A549 (cell line): Measurements from ENCODE around the gene FADS6. TPM values are rescaled to one million over a fixed set of nuclear protein-coding genes. Genes with fewer than 3 reads are reported as not detected.

Experiments
- ATAC-seq, 2 experiments: fragments of 200-7000 bp in 1 of 2; fragments of >200 bp in 1 of 2; cut with Nextera tagmentation in 1 of 2; cut with Tn5 transposase in 1 of 2; 3 replicates each; pipeline versions ENCODE4 v1.8.0 to v1.9.1; 2018 to 2020; ENCODE audit warnings: mild to moderate bottlenecking in 1 of 2, moderate library complexity in 1 of 2
- CTCF ChIA-PET: fragments of 300-600 bp; sonication (Branson Sonifier 250); formaldehyde crosslinking; extraction: SDS; loops from one replicate; lab custom pipeline; 2021; ENCODE audit warnings: antibody characterized with exemption, inconsistent platforms; lab: Yijun Ruan, JAX
- POLR2A ChIA-PET: fragments of 350-600 bp; formaldehyde crosslinking; extraction: SDS; loops from one replicate; lab custom pipeline; 2021; ENCODE audit warnings: antibody characterized with exemption, inconsistent platforms; lab: Yijun Ruan, JAX
- DNase-seq, 2 experiments: peaks; one replicate each; pipeline versions ENCODE4 v3.0.0 to v3.0.0-alpha.2; 2011 to 2016; ENCODE audit warnings: low read depth in 1 of 2, low spot score in 1 of 2
- FAIRE-seq: peaks from 2 replicates; lab custom pipeline; 2011; peaks lifted over from hg19 to GRCh38; lab: Jason Lieb, UNC
- H3K27ac ChIP-seq, 2 experiments: fragments of >200 bp; sonication (Bioruptor Twin); formaldehyde crosslinking; 3 replicates each; pipeline ENCODE4 v1.5.1; 2016 to 2017
- H3K4me1 ChIP-seq: fragments of >200 bp; sonication (Bioruptor Twin); formaldehyde crosslinking; 3 replicates; pipeline ENCODE4 v1.6.1; 2016
- H3K4me2 ChIP-seq: fragments of >200 bp; sonication (Bioruptor Twin); formaldehyde crosslinking; 3 replicates; pipeline ENCODE4 v1.6.1; 2016
- H3K4me3 ChIP-seq: fragments of >200 bp; sonication (Bioruptor Twin); formaldehyde crosslinking; 3 replicates; pipeline ENCODE4 v1.5.1; 2016
- H3K9me3 ChIP-seq: fragments of >200 bp; sonication (Bioruptor Twin); formaldehyde crosslinking; 3 replicates; pipeline ENCODE4 v1.6.1; 2016
- CEBPB ChIP-seq, 2 experiments: fragments of >200 bp in 1 of 2; sonication (Bioruptor Twin) in 1 of 2; formaldehyde crosslinking in 1 of 2; IDR thresholded peaks; 2 replicates each; pipeline ENCODE4 v1.6.1; 2012 to 2016
- CHD2 ChIP-seq: fragments of 150-350 bp; IDR thresholded peaks from 2 replicates; pipeline ENCODE4 v1.6.1; 2014; ENCODE audit warnings: low read length; ENCODE audit not compliant: partially characterized antibody
- CTCF ChIP-seq: fragments of >200 bp; sonication (Bioruptor Twin); formaldehyde crosslinking; IDR thresholded peaks from 3 replicates; pipeline ENCODE4 v1.5.1; 2016
- FOSL2 ChIP-seq, 2 experiments: fragments of 450-650 bp in 1 of 2; fragments of >200 bp in 1 of 2; sonication (Bioruptor Twin) in 1 of 2; formaldehyde crosslinking; IDR thresholded peaks; 2 replicates each; pipeline versions ENCODE4 v1.5.0 to v1.6.1; 2016 to 2020; ENCODE audit warnings: mild to moderate bottlenecking in 1 of 2, moderate library complexity in 1 of 2
- HES2 ChIP-seq: fragments of >200 bp; sonication (Bioruptor Twin); formaldehyde crosslinking; IDR thresholded peaks from 2 replicates; pipeline ENCODE4 v1.6.1; 2016
- RAD21 ChIP-seq, 2 experiments: fragments of >200 bp in 1 of 2; sonication (Bioruptor Twin) in 1 of 2; formaldehyde crosslinking in 1 of 2; IDR thresholded peaks in 1 of 2; conservative IDR thresholded peaks in 1 of 2; 2 replicates in 1 of 2; 3 replicates in 1 of 2; pipeline ENCODE4 v1.6.1; 2012 to 2018; ENCODE audit warnings: inconsistent platforms in 1 of 2
- RFX5 ChIP-seq: fragments of 450-650 bp; IDR thresholded peaks from 2 replicates; pipeline ENCODE4 v1.7.1; 2014; ENCODE audit warnings: antibody characterized with exemption, mild to moderate bottlenecking, moderate library complexity
- RNF2 ChIP-seq: fragments of 200-600 bp; sonication (generic); IDR thresholded peaks from 2 replicates; pipeline ENCODE4 v1.6.1; 2016; ENCODE audit warnings: low read depth, mild to moderate bottlenecking, antibody characterized with exemption, moderate library complexity, borderline replicate concordance
- SMC3 ChIP-seq: fragments of >200 bp; sonication (Bioruptor Twin); formaldehyde crosslinking; IDR thresholded peaks from 3 replicates; pipeline ENCODE4 v1.6.1; 2018; ENCODE audit warnings: inconsistent platforms
- TP53 ChIP-seq: fragments of 250-450 bp; sonication (Bioruptor Pico); IDR thresholded peaks from 2 replicates; pipeline ENCODE4 v1.5.0; 2021; ENCODE audit warnings: mild to moderate bottlenecking, moderate library complexity
- USF2 ChIP-seq: fragments of 450-650 bp; IDR thresholded peaks from 2 replicates; pipeline ENCODE4 v1.6.1; 2014; ENCODE audit warnings: antibody characterized with exemption
- WGBS: methylation state at CpG from one replicate; pipeline ENCODE4 v1.1.6; 2017; ENCODE audit errors: missing lambda C conversion rate; 5-methylcytosine and 5-hydroxymethylcytosine counted together
- polyA plus RNA-seq, 4 experiments: library from polyadenylated mRNA; depleted of rRNA in 3 of 4; stranded (reverse); fragments of >200 nt; fragmentation: RNase III in 1 of 4; extraction: RNeasy Plus Mini Kit Qiagen cat#74134 plus additional on column Dnase treatment in 1 of 4; gene quantifications; 2 replicates in 3 of 4; 3 replicates in 1 of 4; pipeline ENCODE4 v1.2.3, GENCODE V29; 2011 to 2017

Gene FADS6
- polyA plus RNA-seq, 2 of the 4 experiments (the other 2 are of a cell fraction), result 0.04 TPM; not detected in 1

- ChIA-PET POLR2A (interaction anchor here (0.6 to 2.3 kb wide), 2 partner anchors 13 to 16 kb away, joined by 4 to 9 read pairs; partner anchors contain the start of gene FDXR), CTCF (interaction anchor here (0.8 to 42.4 kb wide), 9 partner anchors 7 to 104 kb away, joined by 3 to 1302 read pairs (median 7); partner anchors contain the start of genes FDXR, GRIN2C and NAT9)
- WGBS, result 4% methylated on average over 20 of the region's 72 CpGs
- Histone ChIP-seq H3K4me1 (peaks cover 40% of the 10 kb centered on the region), H3K4me2 (peak within 1 kb of the TSS; percentile 90), H3K4me3 (peak within 1 kb of the TSS; percentile 39), H3K27ac (peak within 1 kb of the TSS in 1 of 2 experiments; percentile 24; a peak in 2 of 6 replicates), H3K9me3 (peaks cover 5% of the 10 kb centered on the region; the same call in 2 of the 3 replicates)
- DNase-seq, result no peak
- TF ChIP-seq HES2, result no peak
- TF ChIP-seq CTCF, result peak; percentile 82
- TF ChIP-seq RAD21 (conservative IDR thresholded peaks at IDR 0.05 in 1 of 2, IDR thresholded peaks at IDR 0.05 in 1 of 2), result peak in 1 of 2 experiments; percentile 45; a peak in 3 of 5 replicates
- TF ChIP-seq RFX5, result no peak
- TF ChIP-seq SMC3, result peak; percentile 82
- ATAC-seq, result peak in 1 of 2 experiments; percentile 18; a peak in 3 of 6 replicates
- no peak for FAIRE-seq
Measured at GRCh38 chr17:74859459-74860228, 33.8 kb downstream of the FADS6 start, which contains the start of gene GRIN2C. Gene GRIN2C (minus strand): TSS chr17:74859885. CDS start chr17:74855092, 4,793 bp downstream.

GRCh38 chr17:74858672-74859458, 34.6 kb downstream of the FADS6 start:
- DNase-seq (no peak), ATAC-seq (no peak), FAIRE-seq (no peak)
- Histone ChIP-seq H3K4me2 (peak overlapping the region; percentile 90), H3K27ac (no peak overlapping the region), H3K9me3 (peaks cover 5% of the 10 kb centered on the region; the same call in 2 of the 3 replicates), H3K4me3 (peak overlapping the region; percentile 39; the same call in 2 of the 3 replicates), H3K4me1 (peaks cover 40% of the 10 kb centered on the region)
- ChIA-PET CTCF (interaction anchor here (0.8 to 42.4 kb wide), 9 partner anchors 7 to 201 kb away, joined by 3 to 1302 read pairs (median 7); partner anchors contain the start of genes FDXR, GRIN2C, NAT9 and OTOP2), POLR2A (interaction anchor here (0.6 to 3.9 kb wide), 5 partner anchors 13 to 16 kb away, joined by 3 to 15 read pairs (median 4); partner anchors contain the start of gene FDXR)
- 43% methylated on average over 12 of the region's 12 CpGs for WGBS
- TF ChIP-seq CEBPB (IDR thresholded peaks at IDR 0.05), result no peak
- TF ChIP-seq HES2, result no peak
- no peak for TF ChIP-seq RNF2
- no peak for TF ChIP-seq TP53 (CRISPR knock-in tag)
- TF ChIP-seq SMC3, result no peak
- no peak for TF ChIP-seq USF2
- TF ChIP-seq CHD2, result no peak

GRCh38 chr17:74857191-74857590, 36.2 kb downstream of the FADS6 start:
- no peak for ATAC-seq
- Histone ChIP-seq H3K4me3 (no peak overlapping the region), H3K4me2 (no peak overlapping the region), H3K27ac (no peak overlapping the region), H3K9me3 (no peaks in the 10 kb centered on the region), H3K4me1 (peaks cover 31% of the 10 kb centered on the region)
- no peak for FAIRE-seq
- 50% methylated on average over 4 of the region's 4 CpGs for WGBS
- TF ChIP-seq FOSL2 (IDR thresholded peaks at IDR 0.05) (no peak), FOSL2 (CRISPR knock-in tag; IDR thresholded peaks at IDR 0.05) (no peak)
- ChIA-PET CTCF (interaction anchor here (1.1 to 42.4 kb wide), 5 partner anchors 5 to 68 kb away, joined by 3 to 1302 read pairs (median 851); partner anchors contain the start of genes FDXR, GRIN2C and NAT9), POLR2A (interaction anchor here (0.6 to 3.9 kb wide), 3 partner anchors 11 to 109 kb away, joined by 3 to 15 read pairs (median 3); partner anchors contain the start of gene FDXR)
- no peak for DNase-seq
